GM13976 (cell line): ENCODE measurements around the gene VPS18.

ENCODE experiments used
- DNase-seq: peaks from one replicate; pipeline ENCODE4 v3.0.0; 2012; ENCODE audit warnings: low spot score
- in situ Hi-C: fragments of 300-500 bp; cut with MboI; formaldehyde crosslinking; loops from one replicate; pipeline ENCODE4 v1.12.0; 2022; ENCODE audit warnings: low sequenced_read_pairs, mixed read lengths, inconsistent platforms; ENCODE audit not compliant: unreplicated experiment
- TF ChIP-seq, protein P1 (sequence below): IDR thresholded peaks from 2 replicates; pipeline ENCODE4 v1.5.1; 2012; ENCODE audit warnings: borderline replicate concordance, mild to moderate bottlenecking; ENCODE audit not compliant: insufficient read depth; ENCODE audit errors: extremely low read depth, missing control alignments, control extremely low read depth

Gene VPS18

DNA sequence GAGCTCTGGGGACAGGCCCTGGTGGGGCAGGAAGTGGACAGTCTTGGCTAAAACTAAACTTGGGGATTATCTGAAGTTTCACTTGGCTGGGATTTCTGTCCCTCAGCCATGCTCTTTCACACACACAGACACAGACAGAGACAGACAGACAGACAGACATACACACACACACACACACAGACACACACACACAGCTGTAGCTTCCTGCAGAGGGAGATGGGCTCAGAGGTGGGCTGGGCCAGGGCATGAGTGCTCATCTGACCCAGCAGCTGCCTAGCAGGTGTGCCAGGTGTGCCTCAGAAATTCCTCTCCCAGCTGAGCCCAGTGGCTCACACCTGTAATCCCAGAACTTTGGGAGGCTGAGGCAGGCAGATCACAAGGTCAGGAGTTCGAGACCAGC, 23.5 kb upstream of the VPS18 start:
- TF ChIP-seq, protein P1, sequence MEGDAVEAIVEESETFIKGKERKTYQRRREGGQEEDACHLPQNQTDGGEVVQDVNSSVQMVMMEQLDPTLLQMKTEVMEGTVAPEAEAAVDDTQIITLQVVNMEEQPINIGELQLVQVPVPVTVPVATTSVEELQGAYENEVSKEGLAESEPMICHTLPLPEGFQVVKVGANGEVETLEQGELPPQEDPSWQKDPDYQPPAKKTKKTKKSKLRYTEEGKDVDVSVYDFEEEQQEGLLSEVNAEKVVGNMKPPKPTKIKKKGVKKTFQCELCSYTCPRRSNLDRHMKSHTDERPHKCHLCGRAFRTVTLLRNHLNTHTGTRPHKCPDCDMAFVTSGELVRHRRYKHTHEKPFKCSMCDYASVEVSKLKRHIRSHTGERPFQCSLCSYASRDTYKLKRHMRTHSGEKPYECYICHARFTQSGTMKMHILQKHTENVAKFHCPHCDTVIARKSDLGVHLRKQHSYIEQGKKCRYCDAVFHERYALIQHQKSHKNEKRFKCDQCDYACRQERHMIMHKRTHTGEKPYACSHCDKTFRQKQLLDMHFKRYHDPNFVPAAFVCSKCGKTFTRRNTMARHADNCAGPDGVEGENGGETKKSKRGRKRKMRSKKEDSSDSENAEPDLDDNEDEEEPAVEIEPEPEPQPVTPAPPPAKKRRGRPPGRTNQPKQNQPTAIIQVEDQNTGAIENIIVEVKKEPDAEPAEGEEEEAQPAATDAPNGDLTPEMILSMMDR, result no peak
- in situ Hi-C loops, result no loop called here
- DNase-seq, result no peak

DNA sequence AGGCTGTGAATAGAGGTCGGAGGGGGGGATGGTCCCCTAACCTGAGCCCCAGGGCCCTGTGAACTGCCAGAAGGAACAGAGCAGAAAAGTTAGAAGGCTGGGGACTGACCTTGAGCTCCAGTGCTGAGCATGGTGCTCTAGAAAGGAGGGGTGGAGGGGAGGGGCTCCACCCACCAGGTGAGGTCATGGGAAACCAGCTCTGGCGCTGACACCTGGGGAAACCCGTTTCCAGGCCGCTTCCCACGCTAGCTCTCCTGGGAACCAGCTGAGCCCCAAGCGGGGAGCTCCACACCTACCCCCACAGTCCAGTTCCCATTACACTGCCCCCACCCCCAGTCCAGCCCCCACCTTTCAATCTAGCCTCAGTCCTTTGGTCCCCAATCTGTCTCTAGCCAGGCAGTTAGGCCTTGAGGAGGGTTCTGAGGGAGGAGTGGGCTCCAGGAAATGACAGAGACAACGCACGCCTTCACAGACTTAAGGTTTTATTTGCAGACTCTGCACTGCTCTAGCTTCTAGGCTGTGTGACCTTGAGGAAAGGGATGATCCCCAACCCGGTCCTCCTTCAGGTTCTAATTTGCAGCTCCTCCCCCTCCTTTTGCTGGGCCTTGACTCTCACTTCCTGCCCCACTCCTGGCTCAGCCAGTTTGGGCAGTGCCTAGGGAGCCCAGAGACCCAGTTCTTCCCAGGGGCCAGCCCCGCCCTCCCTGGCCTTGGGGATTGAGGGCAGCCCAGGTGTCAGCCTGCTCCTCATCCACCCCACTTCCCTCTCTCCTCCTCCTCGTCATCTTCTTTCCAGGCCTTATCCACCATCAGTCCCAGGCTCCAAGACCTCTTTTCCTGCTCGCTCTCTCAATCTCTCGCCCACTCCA, 22.3 kb upstream of the VPS18 start:
- DNase-seq, result peak; percentile 87
- TF ChIP-seq, protein P1, result no peak
- in situ Hi-C loops, result no loop called here

DNA sequence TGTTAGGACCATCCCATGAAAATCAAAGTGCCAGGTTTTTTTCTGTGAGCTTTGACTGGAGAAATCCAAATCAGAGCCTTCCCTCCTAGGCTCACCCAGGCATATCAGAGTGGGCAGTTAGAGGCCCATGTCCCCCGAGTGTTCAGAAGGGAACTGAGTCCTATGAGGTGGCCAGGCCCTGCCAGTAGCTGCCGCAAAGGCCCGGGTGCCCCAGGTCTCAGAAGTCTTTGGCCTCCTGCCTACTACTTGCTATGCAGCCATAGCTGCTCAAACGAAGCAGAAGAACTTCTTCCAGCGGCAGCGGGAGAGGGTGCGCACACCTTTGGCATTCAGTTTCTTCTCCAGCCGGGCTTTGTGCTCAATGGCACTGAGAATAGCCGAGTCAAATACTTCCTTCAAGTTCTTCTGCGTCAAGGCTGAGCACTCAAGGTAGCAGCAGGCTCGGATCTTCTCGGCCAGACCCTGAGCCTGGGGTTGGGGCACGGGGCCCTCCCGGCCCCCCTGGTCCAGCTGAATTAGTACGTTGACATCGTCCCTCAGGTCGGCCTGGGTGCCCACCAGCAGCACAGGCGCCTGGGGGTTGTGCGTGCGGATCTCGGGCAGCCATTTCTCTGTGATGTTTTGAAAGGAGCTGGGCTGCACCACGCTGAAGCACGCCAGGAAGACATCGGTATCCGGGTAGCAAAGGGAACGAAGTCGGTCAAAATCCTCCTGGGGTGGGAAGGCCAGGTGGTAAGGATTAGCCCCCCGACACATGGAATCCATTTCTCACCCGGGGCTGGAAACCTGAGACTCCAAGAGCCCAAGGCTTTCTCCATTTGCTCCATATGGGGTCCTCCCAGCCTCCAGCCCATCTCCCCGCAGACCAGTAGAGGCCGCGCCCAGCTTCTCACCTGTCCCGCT, 21.2 kb upstream of the VPS18 start:
- in situ Hi-C loops, result no loop called here
- TF ChIP-seq, protein P1, result no peak
- DNase-seq, result no peak

DNA sequence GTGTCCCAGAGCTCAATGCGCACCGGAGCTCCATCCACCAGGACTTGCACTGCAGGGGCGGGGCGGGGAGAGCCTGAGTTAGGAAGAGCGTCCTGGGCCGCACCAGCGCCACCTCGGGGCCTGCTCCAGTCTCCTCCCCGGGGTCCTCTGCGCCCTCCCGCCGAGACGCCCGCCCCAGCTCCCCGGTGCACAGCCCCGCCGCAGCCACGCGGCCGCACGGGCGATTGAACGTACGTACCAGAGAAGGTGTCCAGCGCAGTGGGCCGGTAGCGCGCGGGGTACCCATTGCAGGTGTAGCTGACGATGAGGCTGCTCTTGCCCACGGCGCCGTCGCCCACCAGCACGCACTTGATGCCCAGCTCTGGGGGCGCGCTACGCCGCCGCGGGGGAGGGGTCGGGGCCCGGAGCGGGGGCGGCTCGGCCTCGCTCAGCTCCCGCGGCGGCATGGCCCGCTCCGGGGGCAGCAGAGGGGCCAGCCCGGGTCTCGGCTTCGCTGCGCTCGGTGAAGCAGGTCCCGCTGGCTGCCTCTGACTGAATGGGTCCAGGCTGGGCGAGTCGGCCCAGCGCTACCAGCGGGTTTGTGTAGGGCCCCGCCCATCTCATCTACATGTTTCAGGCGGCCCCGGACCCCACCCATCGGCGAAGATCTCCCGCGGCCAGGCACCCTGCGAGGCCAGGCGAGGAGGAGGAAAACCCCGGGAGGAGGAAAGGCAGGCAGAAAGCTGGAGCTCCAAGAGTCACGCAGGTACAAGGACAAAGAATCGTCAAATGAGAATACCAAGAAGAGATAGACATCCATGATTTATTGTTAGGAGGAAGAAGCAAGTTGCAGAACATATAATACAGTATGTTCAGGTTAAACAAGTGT, 20.3 kb upstream of the VPS18 start, which contains the start of gene RHOV:
TSS of gene RHOV (minus strand) at position 541 of the 868 bp plus-strand sequence. CDS start at position 446, 95 bp downstream.
- TF ChIP-seq, protein P1, result peak; percentile 68
- in situ Hi-C loops, result no loop called here
- peak; percentile 86 for DNase-seq

DNA sequence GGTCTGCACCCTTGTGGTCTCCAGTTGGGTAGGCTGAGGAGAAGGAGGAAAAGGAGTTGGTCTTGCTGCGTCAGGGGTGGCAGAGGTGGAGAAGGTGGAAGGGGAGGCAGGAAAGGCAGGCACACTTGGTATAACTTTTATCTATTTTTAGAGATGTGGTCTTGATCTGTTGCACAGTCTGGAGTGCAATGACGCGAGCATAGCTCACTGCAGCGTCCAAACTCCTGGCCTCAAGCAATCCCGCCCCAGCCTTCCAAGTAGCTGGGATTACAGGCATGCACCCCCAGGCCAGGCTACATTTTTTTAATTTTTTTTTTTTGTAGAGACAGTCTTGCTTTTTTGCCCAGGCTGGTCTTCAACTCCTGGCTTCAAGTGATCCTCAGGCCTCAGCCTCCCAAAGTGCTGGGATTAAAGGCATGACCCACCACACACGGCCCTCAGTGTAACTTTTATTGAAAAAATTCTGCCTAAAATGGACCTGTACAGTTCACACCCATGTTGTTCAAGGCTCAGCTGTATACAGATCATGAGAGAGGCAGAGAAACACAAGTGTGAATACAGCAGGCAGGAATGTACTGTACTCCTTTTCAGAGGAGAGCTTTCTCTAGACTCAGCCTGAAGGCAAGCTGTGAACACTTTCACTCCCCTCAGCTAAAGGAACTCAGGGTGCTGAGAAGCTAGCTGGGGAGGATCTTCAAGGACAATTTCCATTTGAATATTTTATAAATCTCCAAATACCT, 18.1 kb upstream of the VPS18 start:
- TF ChIP-seq, protein P1, result no peak
- DNase-seq, result no peak
- in situ Hi-C loops, result no loop called here

DNA sequence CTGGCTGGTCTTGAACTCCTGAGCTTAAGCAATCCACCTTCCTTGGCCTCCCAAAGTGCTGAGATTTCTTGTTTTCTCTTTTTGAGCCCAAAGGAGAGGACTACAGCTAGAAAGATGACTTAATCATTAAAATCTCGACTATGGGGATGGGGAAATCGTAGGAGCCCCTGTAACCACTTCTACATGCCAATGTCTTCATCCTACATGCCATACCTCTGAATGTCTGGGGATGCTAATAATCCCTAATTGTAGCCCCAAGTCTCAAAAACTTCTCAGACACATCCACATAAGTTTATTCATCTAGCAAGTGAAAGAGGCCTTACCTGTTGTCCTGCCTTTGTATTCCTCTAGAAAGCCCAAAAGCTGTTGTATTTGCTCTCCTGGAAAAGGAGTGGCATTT, 16.6 kb upstream of the VPS18 start:
- in situ Hi-C loops, result no loop called here
- TF ChIP-seq, protein P1, result no peak
- no peak for DNase-seq
